AG09319 (cell line): Measurements from ENCODE around the gene COG2.

Experiments used
- DNase-seq: peaks from one replicate; pipeline ENCODE4 v3.0.0-alpha.2; 2010; ENCODE audit warnings: low read depth; ENCODE audit errors: extremely low read depth
- CTCF ChIP-seq: IDR thresholded peaks from 2 replicates; pipeline ENCODE4 v1.5.1; 2011; ENCODE audit warnings: low read depth, mild to moderate bottlenecking, inconsistent platforms, low read length, moderate library complexity

The COG2 gene

GRCh38 chr1:230679825-230680224 is 37.5 kb downstream of the COG2 start:
- no peak for DNase-seq
- TF ChIP-seq CTCF, result no peak

GRCh38 chr1:230680300-230681025 is 38.2 kb downstream of the COG2 start:
- TF ChIP-seq CTCF, result no peak
- no peak for DNase-seq

- peak; percentile 42 for DNase-seq
- TF ChIP-seq CTCF, result no peak
Measured at GRCh38 chr1:230681599-230681998, 39.3 kb downstream of the COG2 start.

GRCh38 chr1:230682274-230682673 is 40.0 kb downstream of the COG2 start:
- DNase-seq, result no peak
- TF ChIP-seq CTCF, result no peak

GRCh38 chr1:230682882-230683610 is 40.8 kb downstream of the COG2 start:
- peak; percentile 38 for DNase-seq
- no peak for TF ChIP-seq CTCF

GRCh38 chr1:230684146-230684545 is 41.9 kb downstream of the COG2 start:
- DNase-seq, result no peak
- TF ChIP-seq CTCF, result no peak

GRCh38 chr1:230684998-230685397 is 42.7 kb downstream of the COG2 start:
- no peak for TF ChIP-seq CTCF
- DNase-seq, result no peak
